Measurements from ENCODE around the gene FSTL1.
A peak's percentile ranks its signal among the peaks of the same experiment; 100 is the strongest.

FSTL1 gene

GRCh38 chr3:120497336-120497735 is 46.5 kb upstream of the FSTL1 start (continued):
- TF ChIP-seq ZNF571 (tag by site-specific recombination; IDR thresholded peaks at IDR 0.05) (no peak), ZXDB (tag by site-specific recombination; IDR thresholded peaks at IDR 0.05) (no peak), KLF1 (tag by site-specific recombination; IDR thresholded peaks at IDR 0.05) (no peak), ZNF843 (tag by site-specific recombination; IDR thresholded peaks at IDR 0.05) (no peak), ZEB2 (tag by site-specific recombination; IDR thresholded peaks at IDR 0.05) (0 out of 2 replicates have a peak, but pooled peaks have one; percentile 30), ZBTB44 (tag by site-specific recombination; IDR thresholded peaks at IDR 0.05) (no peak), ZNF629 (tag by site-specific recombination; IDR thresholded peaks at IDR 0.05) (peak; percentile 74), ZNF777 (tag by site-specific recombination; IDR thresholded peaks at IDR 0.05; ENCODE audit: borderline replicate concordance) (no peak), MZF1 (tag by site-specific recombination; IDR thresholded peaks at IDR 0.05; ENCODE audit: borderline replicate concordance) (no peak), SP3 (tag by site-specific recombination; IDR thresholded peaks at IDR 0.05) (no peak), ZNF211 (tag by site-specific recombination; IDR thresholded peaks at IDR 0.05; ENCODE audit: low read depth) (no peak), ZNF645 (tag by site-specific recombination; IDR thresholded peaks at IDR 0.05) (no peak), ZNF19 (tag by site-specific recombination; IDR thresholded peaks at IDR 0.05; ENCODE audit: low read depth) (no peak), ZBTB1 (tag by site-specific recombination; IDR thresholded peaks at IDR 0.05) (no peak), ZNF596 (tag by site-specific recombination; IDR thresholded peaks at IDR 0.05) (no peak), INSM2 (tag by site-specific recombination; IDR thresholded peaks at IDR 0.05) (no peak), ZNF362 (tag by site-specific recombination; IDR thresholded peaks at IDR 0.05) (0 out of 2 replicates have a peak, but pooled peaks have one; percentile 36), SP7 (tag by site-specific recombination; IDR thresholded peaks at IDR 0.05) (no peak), ZSCAN5A (tag by site-specific recombination; IDR thresholded peaks at IDR 0.05) (no peak), ZBTB21 (tag by site-specific recombination; IDR thresholded peaks at IDR 0.05) (no peak)
- TF ChIP-seq, protein P1, sequence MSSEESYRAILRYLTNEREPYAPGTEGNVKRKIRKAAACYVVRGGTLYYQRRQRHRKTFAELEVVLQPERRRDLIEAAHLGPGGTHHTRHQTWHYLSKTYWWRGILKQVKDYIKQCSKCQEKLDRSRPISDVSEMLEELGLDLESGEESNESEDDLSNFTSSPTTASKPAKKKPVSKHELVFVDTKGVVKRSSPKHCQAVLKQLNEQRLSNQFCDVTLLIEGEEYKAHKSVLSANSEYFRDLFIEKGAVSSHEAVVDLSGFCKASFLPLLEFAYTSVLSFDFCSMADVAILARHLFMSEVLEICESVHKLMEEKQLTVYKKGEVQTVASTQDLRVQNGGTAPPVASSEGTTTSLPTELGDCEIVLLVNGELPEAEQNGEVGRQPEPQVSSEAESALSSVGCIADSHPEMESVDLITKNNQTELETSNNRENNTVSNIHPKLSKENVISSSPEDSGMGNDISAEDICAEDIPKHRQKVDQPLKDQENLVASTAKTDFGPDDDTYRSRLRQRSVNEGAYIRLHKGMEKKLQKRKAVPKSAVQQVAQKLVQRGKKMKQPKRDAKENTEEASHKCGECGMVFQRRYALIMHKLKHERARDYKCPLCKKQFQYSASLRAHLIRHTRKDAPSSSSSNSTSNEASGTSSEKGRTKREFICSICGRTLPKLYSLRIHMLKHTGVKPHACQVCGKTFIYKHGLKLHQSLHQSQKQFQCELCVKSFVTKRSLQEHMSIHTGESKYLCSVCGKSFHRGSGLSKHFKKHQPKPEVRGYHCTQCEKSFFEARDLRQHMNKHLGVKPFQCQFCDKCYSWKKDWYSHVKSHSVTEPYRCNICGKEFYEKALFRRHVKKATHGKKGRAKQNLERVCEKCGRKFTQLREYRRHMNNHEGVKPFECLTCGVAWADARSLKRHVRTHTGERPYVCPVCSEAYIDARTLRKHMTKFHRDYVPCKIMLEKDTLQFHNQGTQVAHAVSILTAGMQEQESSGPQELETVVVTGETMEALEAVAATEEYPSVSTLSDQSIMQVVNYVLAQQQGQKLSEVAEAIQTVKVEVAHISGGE (tag by site-specific recombination; conservative IDR thresholded peaks at IDR 0.05; ENCODE audit: low read depth), result no peak
- TF ChIP-seq, protein P2, sequence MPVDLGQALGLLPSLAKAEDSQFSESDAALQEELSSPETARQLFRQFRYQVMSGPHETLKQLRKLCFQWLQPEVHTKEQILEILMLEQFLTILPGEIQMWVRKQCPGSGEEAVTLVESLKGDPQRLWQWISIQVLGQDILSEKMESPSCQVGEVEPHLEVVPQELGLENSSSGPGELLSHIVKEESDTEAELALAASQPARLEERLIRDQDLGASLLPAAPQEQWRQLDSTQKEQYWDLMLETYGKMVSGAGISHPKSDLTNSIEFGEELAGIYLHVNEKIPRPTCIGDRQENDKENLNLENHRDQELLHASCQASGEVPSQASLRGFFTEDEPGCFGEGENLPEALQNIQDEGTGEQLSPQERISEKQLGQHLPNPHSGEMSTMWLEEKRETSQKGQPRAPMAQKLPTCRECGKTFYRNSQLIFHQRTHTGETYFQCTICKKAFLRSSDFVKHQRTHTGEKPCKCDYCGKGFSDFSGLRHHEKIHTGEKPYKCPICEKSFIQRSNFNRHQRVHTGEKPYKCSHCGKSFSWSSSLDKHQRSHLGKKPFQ (tag by site-specific recombination; IDR thresholded peaks at IDR 0.05), result no peak
- TF ChIP-seq, protein P3, sequence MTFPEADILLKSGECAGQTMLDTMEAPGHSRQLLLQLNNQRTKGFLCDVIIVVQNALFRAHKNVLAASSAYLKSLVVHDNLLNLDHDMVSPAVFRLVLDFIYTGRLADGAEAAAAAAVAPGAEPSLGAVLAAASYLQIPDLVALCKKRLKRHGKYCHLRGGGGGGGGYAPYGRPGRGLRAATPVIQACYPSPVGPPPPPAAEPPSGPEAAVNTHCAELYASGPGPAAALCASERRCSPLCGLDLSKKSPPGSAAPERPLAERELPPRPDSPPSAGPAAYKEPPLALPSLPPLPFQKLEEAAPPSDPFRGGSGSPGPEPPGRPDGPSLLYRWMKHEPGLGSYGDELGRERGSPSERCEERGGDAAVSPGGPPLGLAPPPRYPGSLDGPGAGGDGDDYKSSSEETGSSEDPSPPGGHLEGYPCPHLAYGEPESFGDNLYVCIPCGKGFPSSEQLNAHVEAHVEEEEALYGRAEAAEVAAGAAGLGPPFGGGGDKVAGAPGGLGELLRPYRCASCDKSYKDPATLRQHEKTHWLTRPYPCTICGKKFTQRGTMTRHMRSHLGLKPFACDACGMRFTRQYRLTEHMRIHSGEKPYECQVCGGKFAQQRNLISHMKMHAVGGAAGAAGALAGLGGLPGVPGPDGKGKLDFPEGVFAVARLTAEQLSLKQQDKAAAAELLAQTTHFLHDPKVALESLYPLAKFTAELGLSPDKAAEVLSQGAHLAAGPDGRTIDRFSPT (tag by site-specific recombination; IDR thresholded peaks at IDR 0.05), result no peak
- TF ChIP-seq, protein P4, sequence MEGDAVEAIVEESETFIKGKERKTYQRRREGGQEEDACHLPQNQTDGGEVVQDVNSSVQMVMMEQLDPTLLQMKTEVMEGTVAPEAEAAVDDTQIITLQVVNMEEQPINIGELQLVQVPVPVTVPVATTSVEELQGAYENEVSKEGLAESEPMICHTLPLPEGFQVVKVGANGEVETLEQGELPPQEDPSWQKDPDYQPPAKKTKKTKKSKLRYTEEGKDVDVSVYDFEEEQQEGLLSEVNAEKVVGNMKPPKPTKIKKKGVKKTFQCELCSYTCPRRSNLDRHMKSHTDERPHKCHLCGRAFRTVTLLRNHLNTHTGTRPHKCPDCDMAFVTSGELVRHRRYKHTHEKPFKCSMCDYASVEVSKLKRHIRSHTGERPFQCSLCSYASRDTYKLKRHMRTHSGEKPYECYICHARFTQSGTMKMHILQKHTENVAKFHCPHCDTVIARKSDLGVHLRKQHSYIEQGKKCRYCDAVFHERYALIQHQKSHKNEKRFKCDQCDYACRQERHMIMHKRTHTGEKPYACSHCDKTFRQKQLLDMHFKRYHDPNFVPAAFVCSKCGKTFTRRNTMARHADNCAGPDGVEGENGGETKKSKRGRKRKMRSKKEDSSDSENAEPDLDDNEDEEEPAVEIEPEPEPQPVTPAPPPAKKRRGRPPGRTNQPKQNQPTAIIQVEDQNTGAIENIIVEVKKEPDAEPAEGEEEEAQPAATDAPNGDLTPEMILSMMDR (tag by site-specific recombination; IDR thresholded peaks at IDR 0.05), result no peak
